Ramos (cell line): ENCODE measurements around the gene NNMT.

ENCODE experiments used
- in situ Hi-C: fragments of 300-500 bp; cut with MboI; formaldehyde crosslinking; loops from one replicate; pipeline ENCODE4 v1.14.3; 2022; ENCODE audit warnings: low sequenced_read_pairs; ENCODE audit not compliant: unreplicated experiment

The NNMT gene

DNA sequence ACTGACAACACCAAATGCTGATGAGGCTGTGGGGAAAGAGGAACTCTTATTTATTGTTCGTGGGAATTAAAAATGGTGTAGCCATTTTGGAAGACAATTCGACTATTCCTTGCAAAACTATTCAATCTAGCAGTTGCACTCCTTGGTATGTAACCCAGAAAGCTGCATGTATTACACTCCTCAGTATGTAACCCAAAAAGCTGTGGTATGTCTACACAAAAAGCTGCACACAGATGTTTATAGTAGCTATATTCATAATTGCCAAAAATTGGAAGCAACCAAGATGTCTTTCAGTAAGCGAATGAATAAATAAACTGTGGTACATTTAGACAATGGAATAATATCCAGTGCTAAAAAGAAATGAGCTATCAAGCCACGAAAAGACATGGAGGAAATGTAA, 4.9 kb downstream of the NNMT start:
- in situ Hi-C loops = no loop called here

DNA sequence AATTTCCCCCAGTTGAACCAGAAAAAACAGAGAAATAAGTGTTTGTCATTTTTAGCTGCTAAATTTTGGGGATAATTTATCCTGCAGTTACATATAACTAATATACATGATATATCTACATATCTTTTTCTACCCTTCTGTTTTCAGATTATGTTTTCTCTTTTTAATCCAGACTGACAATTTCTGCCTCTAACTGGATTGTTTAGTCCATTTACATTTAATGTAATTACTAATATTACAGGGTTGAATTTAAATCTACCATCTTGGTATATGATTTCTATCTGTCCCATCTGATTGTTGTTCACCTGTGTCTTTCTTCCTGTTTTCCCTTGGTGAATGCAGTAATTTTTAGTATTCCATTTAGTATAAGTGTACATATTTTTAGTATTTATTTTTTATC, 5.7 kb downstream of the NNMT start:
- in situ Hi-C loops = no loop called here

DNA sequence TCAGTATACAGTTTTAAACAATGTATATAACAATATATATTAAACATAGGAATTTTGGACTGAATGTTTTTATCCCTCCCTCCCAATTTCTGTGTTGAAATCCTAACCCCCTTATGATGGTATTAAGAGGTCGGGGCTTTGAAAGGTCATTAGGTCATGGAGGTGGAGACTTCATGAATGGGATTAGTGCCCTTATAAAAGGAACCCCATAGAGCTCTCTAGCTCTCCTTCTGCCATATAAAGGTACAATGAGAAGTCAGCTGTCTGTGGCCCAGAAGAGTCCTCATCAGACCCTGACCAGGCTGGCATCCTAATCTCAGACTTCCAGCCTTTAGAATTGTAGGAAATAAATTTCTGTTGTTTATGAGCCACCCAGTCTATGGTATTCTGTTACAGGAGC, 6.5 kb downstream of the NNMT start:
- in situ Hi-C loops = no loop called here

DNA sequence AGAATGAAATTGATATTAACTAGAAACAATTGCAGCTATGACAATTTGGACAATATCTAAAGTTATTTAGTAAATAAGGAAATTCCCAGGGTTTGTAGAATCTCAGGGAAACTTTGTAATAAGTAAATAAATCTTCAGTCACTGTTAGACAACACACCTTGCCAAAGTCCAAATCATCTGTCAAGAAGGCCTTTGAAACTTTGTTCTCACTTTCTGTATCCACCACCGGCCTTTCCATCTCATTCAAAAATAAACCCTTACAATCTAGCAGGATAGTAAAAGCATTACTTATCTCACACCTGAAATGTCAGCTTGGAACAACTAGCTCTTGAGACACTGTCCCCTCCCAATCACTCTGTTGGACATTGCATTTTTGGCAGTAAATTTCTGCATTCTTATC, 7.9 kb downstream of the NNMT start:
- in situ Hi-C loops = no loop called here

DNA sequence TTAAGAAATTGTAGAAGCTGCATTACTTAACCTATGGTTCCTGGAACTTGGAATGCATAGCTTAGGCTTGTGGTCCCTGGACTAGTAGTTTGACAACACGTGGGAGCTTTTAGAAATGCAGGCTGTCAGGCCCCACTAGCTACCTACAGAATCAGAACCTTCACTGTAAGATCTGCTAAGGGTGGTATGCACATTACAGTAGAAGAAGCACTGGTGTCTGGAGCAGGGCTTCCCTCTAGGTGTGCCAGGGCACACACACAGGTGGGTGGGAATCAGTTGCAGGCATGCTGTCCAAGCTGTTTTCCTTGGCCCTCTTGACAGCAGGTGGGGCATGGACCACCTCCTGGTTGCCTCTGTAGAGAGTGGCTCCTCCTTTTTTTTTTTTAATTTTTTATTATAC, 8.8 kb downstream of the NNMT start:
- in situ Hi-C loops = no loop called here

DNA sequence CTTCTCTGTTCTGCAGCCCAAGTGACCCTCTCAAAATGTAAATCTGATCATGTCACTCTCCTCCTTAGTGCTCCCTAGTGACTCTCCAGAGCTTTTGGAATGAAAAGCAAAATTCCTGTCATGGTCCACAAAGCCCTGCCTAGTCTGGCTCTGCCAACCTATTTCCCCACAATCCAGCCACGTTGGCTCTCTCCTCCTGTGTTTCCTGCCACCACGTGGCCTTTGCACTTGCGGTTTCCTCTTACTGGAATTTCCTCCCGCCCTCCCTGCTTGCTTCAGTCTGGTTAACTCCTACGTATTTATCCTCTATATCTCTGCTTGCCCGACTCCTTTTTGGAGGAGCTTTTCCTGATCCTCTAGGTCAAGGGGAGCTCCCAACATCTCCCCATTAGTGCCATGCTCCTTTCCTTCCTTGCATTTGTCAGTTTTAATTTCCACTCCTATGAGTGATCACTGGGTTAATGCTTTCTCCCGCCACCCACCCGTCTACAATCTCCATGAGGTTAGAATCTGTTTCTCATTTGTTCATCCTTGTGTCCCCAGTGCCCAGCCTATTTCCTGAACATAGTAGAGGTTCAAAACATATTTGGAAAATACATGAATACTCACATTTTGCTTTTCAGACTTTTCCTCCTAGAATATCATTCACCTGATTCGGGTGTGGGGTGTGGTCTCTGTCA, 11.5 kb downstream of the NNMT start:
- in situ Hi-C loops = no loop called here

DNA sequence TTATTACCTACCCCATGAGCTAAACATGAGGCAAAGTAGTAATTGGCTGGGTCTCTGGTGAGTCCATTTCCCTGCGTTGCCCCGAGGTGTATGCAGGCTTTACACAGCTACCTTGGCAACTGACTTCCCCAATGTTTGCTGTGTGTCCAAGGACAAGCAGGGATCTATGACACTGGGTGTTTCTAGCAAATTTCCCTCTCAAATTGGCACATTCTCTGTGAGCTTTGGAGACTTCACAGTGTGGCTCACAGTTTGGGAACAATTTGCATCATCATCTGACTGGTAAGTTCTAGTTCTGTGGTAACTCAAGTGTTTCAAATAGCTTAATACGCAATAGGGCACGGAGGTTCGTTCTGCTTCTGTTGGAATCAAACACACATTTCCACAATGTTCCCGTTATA, 12.5 kb downstream of the NNMT start:
- in situ Hi-C loops = no loop called here

DNA sequence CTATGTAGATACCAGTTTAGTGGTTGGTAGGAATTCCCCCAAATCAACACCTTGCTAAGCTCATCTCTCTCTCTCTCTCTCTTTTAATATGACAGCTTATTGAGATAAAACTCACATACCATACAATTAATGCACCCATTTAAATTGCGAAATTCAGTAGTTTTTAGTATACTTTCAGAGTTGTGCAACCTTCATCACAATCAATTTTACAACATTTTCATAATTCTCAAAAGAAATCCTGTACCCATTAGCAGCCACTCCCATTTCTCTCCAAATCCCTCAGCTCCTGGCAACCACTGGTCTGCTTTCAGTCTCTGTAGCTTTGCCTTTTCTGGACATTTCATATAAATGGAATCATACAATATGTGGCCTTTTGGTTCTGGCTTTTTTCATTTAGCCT, 13.3 kb downstream of the NNMT start:
- in situ Hi-C loops = no loop called here

DNA sequence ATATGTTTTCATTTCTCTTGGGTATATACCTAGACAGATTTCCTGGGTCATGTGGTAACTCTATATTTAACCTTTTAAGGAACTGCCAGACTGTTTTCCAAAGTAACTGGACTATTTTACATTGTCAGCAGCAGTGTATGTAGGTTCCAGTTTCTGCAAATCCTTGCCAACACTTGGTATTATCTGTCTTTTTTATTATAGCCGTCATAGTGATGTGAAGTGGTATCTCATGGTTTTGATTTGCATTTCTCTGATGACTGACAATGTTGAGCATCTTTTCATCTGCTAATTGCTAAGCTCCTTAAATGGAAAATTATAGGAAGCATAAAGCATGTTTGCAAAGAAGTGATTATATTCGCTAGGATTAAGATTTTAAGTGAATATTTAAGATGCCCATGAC, 13.9 kb downstream of the NNMT start:
- in situ Hi-C loops = no loop called here

DNA sequence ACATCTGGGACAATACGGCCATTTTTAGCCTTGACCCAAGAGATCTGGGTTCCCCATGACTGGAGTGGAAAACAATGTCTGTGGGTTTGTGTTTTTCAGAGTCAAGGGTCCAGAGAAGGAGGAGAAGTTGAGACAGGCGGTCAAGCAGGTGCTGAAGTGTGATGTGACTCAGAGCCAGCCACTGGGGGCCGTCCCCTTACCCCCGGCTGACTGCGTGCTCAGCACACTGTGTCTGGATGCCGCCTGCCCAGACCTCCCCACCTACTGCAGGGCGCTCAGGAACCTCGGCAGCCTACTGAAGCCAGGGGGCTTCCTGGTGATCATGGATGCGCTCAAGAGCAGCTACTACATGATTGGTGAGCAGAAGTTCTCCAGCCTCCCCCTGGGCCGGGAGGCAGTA, 15.7 kb downstream of the NNMT start:
- in situ Hi-C loops = no loop called here

DNA sequence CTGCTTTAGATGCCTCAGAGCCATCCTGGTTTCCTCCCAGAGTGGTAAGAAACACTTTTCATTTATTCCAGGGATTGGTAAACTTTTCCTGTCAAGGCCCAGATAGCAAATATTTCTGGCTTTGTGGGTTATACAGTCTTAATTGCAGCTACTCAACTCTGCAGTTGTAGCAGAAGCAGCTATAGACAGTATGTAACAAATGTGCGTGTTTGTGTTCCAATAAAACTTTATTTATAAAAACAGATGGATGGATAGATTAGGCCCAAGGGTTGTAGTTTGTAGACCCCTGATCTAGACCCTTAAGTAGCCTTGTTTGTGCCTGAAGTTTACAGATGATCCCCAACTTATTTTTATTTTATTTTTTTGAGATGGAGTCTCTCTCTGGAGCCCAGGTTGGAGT, 17.9 kb downstream of the NNMT start:
- in situ Hi-C loops = no loop called here

DNA sequence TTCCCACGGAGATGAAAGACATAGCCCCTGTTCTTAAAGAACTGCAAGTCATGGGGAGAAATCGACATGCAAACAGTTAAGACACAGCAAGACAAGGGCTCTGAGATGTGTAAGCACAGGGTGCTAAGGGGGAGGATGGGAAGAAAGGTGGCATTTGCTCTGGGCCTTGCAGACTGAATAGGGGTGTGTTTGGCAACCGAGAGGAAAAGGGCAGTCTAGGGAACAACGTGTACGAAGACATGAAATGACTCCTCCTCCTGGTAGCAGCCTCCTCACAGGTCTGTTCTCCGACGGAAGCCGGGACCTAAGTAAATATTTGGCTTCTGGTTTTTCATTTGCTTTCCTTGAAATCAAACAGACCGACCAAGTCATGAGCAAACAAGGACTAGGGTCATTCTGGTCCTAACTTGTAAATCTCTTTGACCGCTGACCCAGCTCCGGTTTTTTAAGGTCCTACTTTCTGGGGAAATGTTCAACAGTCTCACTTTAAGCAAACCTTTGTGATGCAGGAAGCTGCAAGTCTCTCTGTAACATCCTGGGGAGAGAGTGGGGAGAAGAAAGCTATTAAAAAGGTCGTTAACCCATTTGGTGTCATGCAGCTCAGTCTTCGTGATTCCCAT, 19.7 kb downstream of the NNMT start:
- in situ Hi-C loops = no loop called here

DNA sequence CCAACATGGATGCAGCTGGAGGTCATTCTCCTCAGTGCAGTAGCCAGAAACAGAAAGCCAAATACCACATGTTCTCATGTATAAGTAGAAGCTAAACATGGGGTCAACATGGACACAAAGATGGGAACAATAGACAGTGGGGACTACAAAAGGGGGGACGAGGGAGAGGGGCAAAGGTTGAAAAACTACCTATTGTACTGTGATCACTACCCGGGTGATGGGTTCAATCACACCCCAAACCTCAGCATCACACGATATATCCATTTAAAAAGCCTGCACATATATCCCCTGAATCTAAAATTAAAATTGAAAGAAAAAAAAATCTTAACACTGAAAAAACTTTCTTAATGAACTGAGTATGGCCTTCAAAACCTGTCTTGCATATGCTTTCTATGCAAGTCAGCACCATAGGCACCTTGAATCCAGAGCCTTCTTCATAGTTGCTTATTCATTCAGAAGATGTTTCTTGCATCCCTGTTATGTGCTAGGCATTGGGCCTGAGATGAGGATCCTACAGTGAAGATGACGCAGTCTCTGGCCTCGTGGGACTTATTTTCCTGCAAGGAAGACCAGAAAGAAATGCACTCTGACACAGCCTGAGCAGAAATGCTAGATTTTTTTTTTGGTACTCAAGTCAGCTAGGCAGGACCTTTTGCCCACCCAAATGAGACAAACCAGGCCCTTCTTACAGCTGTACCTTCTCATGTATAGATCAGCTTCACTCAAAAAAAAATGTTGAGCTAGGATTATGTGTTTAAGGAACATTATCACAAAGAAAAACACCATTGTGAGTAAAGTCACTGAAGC, 21.0 kb downstream of the NNMT start:
- in situ Hi-C loops = no loop called here

DNA sequence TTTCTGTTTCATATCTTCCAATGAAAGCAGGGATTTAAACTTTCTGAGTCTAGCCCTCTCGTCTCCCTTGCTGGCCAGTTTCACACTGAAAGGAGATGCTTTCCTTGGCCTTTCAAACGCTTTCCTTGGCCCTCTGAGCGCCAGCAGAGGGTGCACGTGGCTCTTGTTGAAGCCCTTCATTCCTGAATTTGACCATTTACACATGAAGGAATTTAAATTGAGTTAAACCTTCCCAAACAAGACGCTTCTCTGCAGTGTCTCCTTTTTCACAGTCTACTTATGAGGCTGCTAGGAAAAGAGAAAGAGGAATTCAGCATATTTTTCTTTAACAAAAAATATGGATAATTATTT, 21.6 kb downstream of the NNMT start:
- in situ Hi-C loops = no loop called here

DNA sequence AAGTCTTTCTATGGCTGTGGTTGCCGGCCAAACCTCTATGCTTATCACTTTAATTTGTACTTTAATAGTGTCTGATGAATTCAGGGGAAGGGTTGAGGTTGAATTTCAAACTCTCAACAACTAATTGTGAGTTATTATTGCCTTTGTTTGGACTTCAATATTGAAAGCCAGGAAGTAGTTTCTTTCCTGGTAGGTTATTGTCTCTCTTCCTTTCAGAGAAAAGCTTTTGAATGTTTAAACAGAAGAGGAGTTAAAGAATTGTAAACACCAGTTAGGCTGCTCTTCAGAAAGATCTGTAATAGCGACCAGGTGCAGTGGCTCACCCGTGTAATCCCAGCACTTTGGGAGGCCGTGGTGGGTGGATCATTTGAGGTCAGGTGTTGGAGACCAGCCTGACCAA, 22.2 kb downstream of the NNMT start:
- in situ Hi-C loops = no loop called here

DNA sequence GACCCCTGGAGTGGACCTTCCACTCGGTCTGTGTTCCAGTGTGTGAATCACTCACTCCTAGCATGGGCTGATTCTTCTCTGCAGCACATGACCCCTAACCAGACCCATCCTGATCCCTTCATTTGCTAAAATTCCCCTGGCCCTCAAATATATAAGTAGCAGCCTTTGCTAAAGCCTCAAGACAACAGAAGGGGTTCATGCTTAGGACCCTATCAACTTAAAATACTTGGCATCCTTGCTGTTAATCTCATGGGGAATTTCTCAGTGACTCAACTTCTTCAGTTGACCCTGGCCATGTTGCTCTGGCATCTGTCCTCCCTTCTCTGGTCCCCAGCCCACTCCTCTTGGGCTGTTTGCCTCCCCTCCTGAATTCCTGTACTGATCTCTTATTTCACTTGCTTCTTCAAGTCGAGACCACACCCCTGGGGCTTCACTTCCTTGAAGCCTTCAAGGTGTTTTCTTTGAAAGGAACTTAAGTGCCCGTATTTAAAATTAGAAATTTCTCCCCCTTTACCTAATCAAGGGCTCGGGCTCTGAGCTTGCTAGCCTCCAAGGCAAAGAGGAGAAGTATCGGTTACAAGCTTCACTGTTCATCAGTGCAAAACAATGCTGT, 23.6 kb downstream of the NNMT start:
- in situ Hi-C loops = no loop called here

DNA sequence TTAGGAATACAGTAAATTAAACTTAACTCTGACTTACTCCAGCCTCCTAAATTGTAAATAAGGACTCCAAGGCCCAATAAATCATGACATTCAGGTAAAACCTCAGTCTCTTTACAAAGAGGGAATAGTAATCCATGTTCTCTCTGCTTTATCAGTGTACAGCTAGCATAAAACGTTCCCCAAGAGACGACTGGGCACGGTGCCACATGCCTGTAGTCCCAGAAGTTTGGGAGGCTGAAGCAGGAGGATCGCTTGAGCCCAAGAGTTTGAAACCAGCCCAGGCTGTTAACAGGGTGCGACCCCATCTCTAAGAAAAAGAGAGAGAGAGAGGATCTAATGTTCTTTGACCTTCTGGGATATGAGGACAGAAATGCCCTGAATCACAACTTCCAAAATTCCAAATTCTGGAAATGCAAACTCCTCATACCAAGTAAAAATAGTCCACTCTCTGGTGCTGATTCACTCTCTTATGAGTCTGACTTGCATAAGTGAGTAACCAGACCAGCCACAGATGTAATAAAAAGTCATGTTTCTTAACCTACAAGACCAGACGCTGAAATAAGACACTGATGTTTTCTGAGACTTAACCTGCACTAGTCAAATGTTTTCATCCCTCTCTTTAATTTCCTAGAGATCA, 25.5 kb downstream of the NNMT start:
- in situ Hi-C loops = no loop called here

DNA sequence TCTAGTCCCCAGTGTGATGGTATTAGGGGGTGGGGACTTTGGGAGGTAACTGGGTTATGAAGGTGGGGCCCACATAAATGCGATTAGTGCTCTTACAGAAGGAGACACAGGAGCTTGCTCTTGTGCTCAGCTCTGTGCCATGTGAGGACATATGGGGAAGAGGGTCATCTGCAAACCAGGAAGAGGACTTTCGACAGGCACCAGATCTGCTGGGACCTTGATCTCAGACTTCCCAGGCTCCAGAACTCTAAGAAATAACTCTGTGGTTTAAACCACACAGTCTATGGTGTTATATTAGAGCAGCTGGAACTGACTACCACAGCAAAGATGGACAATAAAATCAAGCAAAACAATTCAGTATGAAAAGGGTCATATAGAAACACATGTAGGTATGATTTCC, 26.7 kb downstream of the NNMT start:
- in situ Hi-C loops = no loop called here

DNA sequence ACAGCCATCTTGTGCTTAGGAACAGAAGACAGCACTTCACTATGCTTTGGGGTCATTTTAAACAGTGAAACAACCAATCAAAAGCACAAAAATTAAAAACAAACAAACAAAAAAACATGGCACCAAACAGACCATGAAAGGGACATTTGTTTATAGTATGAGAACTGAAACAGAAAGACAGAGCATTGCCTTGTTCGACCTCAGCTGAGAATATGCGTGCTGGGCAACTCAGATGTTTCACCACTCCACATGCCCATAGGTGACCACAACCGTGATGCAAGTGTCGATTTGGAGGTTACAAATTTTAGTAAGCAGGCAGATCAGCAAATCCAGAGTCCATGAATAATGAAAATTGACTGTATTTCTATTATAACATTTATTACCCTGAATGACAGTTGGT, 30.0 kb downstream of the NNMT start:
- in situ Hi-C loops = loop anchor here (25.0 kb wide), 2 partner anchors 261 to 436 kb away; partner anchors contain the start of gene NXPE4

DNA sequence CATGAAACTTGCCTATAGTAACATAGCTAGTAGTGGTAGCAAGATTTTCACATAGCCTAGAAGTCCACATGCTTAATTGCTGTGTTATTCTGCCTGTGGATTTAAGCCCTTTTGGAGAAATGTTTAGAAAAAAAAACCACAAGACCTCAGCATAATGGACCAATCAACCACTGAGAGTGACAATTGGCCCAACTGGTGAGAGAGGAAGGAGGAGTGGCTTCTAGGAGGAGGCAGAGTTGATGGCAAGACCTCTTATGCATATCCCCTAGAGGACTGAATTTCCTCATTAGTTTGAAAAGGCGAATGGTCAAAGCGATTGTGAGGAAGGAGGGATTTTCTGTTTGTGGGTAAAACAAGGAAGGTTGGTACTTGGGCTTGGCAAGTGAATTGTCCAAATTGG, 30.6 kb downstream of the NNMT start:
- in situ Hi-C loops = loop anchor here (25.0 kb wide), 2 partner anchors 261 to 436 kb away; partner anchors contain the start of gene NXPE4

DNA sequence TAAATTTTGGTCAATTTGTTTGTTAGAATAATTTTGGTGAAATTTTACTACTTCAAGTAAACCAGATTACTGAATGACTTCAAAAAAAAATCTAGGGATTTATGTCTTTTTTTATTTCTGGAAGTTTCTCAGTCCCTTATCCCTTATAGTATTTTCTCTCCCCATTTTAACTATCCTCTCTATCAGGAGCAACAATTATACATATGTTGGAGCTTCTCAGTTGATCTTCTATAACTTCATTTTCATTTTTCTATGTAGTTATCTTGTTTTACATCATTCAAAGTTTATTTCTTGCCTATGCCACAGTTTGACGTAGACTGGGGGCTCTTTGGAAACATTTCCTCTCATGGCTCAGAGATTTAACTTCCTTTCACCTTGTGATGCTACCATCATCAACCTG, 34.2 kb downstream of the NNMT start:
- in situ Hi-C loops = loop anchor here (25.0 kb wide), 2 partner anchors 257 to 432 kb away; partner anchors contain the start of gene NXPE4
